K562 (cell line): ENCODE data around the gene USP20. TPM values are rescaled to one million over a fixed set of nuclear protein-coding genes. Genes with fewer than 3 reads are reported as not detected.

Experiments used
- CREM ChIP-seq: IDR thresholded peaks from 2 replicates; pipeline ENCODE4 v1.6.1; 2014; ENCODE audit warnings: antibody characterized with exemption, low read depth
- HMGN3 ChIP-seq: IDR thresholded peaks from 2 replicates; pipeline ENCODE4 v1.6.1; 2011; ENCODE audit warnings: borderline replicate concordance, low read depth, mild to moderate bottlenecking, mixed read lengths, low read length; ENCODE audit not compliant: insufficient read length; ENCODE audit errors: extremely low read depth
- MAFK ChIP-seq: IDR thresholded peaks from 2 replicates; pipeline ENCODE4 v1.6.1; 2011; ENCODE audit warnings: low read length, improper control_type of control experiment
- NFXL1 ChIP-seq: fragments of 450-650 bp; formaldehyde crosslinking; IDR thresholded peaks from 2 replicates; pipeline ENCODE4 v1.4.0; 2021; ENCODE audit warnings: mild to moderate bottlenecking
- RUNX1 ChIP-seq: sonication (generic); IDR thresholded peaks from 2 replicates; pipeline ENCODE4 v1.6.1; 2016; ENCODE audit warnings: antibody characterized with exemption, low read depth
- TARDBP ChIP-seq: fragments of 450-650 bp; IDR thresholded peaks from 2 replicates; pipeline ENCODE4 v1.6.1; 2016
- UBTF ChIP-seq, 2 experiments: IDR thresholded peaks; 2 replicates each; pipeline ENCODE4 v1.6.1; 2012; ENCODE audit warnings: improper control_type of control experiment in 2 of 2, low read depth in 2 of 2, low read length in 2 of 2, borderline replicate concordance in 1 of 2
- ZKSCAN3 ChIP-seq: fragments of 250-450 bp; sonication (Bioruptor Pico); IDR thresholded peaks from 2 replicates; pipeline ENCODE4 v1.4.0; 2020
- ZMIZ1 ChIP-seq, 2 experiments: fragments of 150-350 bp in 1 of 2; IDR thresholded peaks; 2 replicates each; pipeline ENCODE4 v1.6.1; 2012 to 2016; ENCODE audit warnings: low read depth in 2 of 2, low read length in 2 of 2, mild to moderate bottlenecking in 1 of 2, moderate library complexity in 1 of 2
- ZNF384 ChIP-seq: IDR thresholded peaks from 2 replicates; pipeline ENCODE4 v1.6.1; 2012; ENCODE audit warnings: low read depth, low read length, improper control_type of control experiment
- polyA plus RNA-seq, 8 experiments: library from polyadenylated mRNA; depleted of rRNA in 4 of 8; stranded (reverse) in 5 of 8; unstranded in 3 of 8; fragments of >200 nt; fragmentation: Nextera tagmentation in 2 of 8; fragmentation: Illumina TruSeq in 1 of 8; extraction: Ambion mirVana in 2 of 8; extraction: Trizol in 1 of 8; gene quantifications; 2 replicates each; pipeline versions ENCODE4 v1.2.1 to v1.2.3, GENCODE V29; 2011 to 2014; ENCODE audit warnings: inconsistent platforms in 1 of 8, missing spikeins in 1 of 8
- total RNA-seq, 7 experiments: library from RNA; depleted of rRNA in 6 of 7; stranded (reverse); fragments of >200 nt in 6 of 7; fragmentation: Illumina TruSeq in 2 of 7; extraction: Trizol in 2 of 7; gene quantifications; 2 replicates each; pipeline versions ENCODE4 v1.2.1 to v1.2.3, GENCODE V29; 2011 to 2021; ENCODE audit warnings: low replicate concordance in 1 of 7

Gene USP20
- total and polyA plus RNA-seq, 9 of the 15 experiments (the other 6 are each of a cell fraction or from before 2014, with no cell fraction given): 1.9 to 136 (median 49.1) TPM

GRCh38 chr9:129886226-129887174 is 51.2 kb downstream of the USP20 start (continued):
- TF ChIP-seq HMGN3 (no peak), ZKSCAN3 (CRISPR knock-in tag) (no peak), NFXL1 (0 out of 2 replicates have a peak, but pooled peaks have one; percentile 31), MAFK (0 out of 2 replicates have a peak, but pooled peaks have one; percentile 30), RUNX1 (no peak), UBTF (IDR thresholded peaks at IDR 0.05; ENCODE audit: borderline replicate concordance in 1 of 2, low read depth in 2 of 2, low read length in 2 of 2) (peak; percentile 30 to 51; a peak in 2 of 4 replicates), CREM (no peak), ZNF384 (peak; percentile 6; the same call in 1 of the 2 replicates), TARDBP (no peak), ZMIZ1 (IDR thresholded peaks at IDR 0.05; ENCODE audit: low read depth in 2 of 2, low read length in 2 of 2) (peak in 1 of 2 experiments; percentile 46; a peak in 2 of 4 replicates)
